ENCODE measurements around the gene GLT8D2. TPM values are rescaled to one million over a fixed set of nuclear protein-coding genes. Genes with fewer than 3 reads are reported as not detected.

Gene GLT8D2
- total RNA-seq, 2 experiments from 2014 or later, result not detected

GRCh38 chr12:103994235-103994634 lies 55.8 kb downstream of the GLT8D2 start:
- H3K4me3 Mint-ChIP-seq, result no peak overlapping the region
- no peaks in the 10 kb centered on the region for H3K4me1 Mint-ChIP-seq (ENCODE audit: low read depth)
- intact Hi-C loops (cut with micrococcal nuclease), result no loop called here
- ChIA-PET POLR2A (no interaction called here), CTCF (no interaction called here)
- H3K27ac Mint-ChIP-seq, result no peak overlapping the region
- no peak for DNase-seq
- H3K27me3 Mint-ChIP-seq, result peaks cover 4% of the 10 kb centered on the region
- no peaks in the 10 kb centered on the region for H3K36me3 Mint-ChIP-seq
- H3K9me3 Mint-ChIP-seq, result no peaks in the 10 kb centered on the region

GRCh38 chr12:103986829-103987228 lies 63.2 kb downstream of the GLT8D2 start:
- POLR2A ChIA-PET, result no interaction called here
- H3K9me3 Mint-ChIP-seq, result no peaks in the 10 kb centered on the region
- H3K36me3 Mint-ChIP-seq, result peaks cover 23% of the 10 kb centered on the region
- no peak overlapping the region for H3K27ac Mint-ChIP-seq
- intact Hi-C loops (cut with micrococcal nuclease), result no loop called here
- CTCF ChIA-PET, result no interaction called here
- no peak for DNase-seq
- no peak overlapping the region for H3K4me3 Mint-ChIP-seq
- no peaks in the 10 kb centered on the region for H3K4me1 Mint-ChIP-seq (ENCODE audit: low read depth)
- no peaks in the 10 kb centered on the region for H3K27me3 Mint-ChIP-seq

GRCh38 chr12:103978384-103978982 lies 71.5 kb downstream of the GLT8D2 start:
- intact Hi-C loops (cut with micrococcal nuclease), result no loop called here
- Mint-ChIP-seq H3K27ac (no peak overlapping the region), H3K36me3 (peaks cover 46% of the 10 kb centered on the region), H3K4me3 (no peak overlapping the region), H3K9me3 (no peaks in the 10 kb centered on the region), H3K27me3 (no peaks in the 10 kb centered on the region), H3K4me1 (ENCODE audit: low read depth) (peaks cover 6% of the 10 kb centered on the region)
- ChIA-PET POLR2A (no interaction called here), CTCF (interaction anchor here (0.6 kb wide), 1 partner anchor 906 kb away, joined by 4 read pairs; no protein-coding TSS in a partner anchor)
- DNase-seq, result no peak

- Mint-ChIP-seq H3K4me3 (no peak overlapping the region), H3K4me1 (ENCODE audit: low read depth) (peaks cover 21% of the 10 kb centered on the region), H3K9me3 (no peaks in the 10 kb centered on the region), H3K27ac (no peak overlapping the region), H3K36me3 (peaks cover 41% of the 10 kb centered on the region), H3K27me3 (no peaks in the 10 kb centered on the region)
- intact Hi-C loops (cut with micrococcal nuclease), result no loop called here
- ChIA-PET POLR2A (no interaction called here), CTCF (no interaction called here)
- DNase-seq, result no peak
Observed at GRCh38 chr12:103975368-103975767, 74.6 kb downstream of the GLT8D2 start.

DNA sequence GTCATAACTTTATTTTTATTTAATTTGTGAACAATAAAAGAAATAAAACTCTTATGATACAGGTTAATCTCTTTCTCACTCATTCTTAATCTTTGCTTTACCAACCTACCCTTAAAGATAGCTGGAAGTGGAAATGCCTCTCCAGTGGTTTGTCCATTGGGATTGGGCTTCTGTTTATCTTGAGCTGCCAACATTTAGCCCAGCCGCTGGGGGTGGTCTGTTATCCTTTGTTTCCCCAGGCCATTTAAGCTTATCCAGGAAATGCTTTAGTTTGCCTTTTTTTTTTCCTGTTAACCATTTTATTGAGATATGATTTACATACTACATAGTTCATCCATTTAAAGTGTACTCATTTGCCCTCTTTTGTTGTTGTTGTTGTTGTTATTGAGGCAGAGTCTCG lies 76.1 kb downstream of the GLT8D2 start:
- no peaks in the 10 kb centered on the region for H3K9me3 Mint-ChIP-seq
- DNase-seq, result no peak
- H3K4me3 Mint-ChIP-seq, result no peak overlapping the region
- H3K4me1 Mint-ChIP-seq (ENCODE audit: low read depth), result peaks cover 31% of the 10 kb centered on the region
- H3K27me3 Mint-ChIP-seq, result no peaks in the 10 kb centered on the region
- peaks cover 32% of the 10 kb centered on the region for H3K36me3 Mint-ChIP-seq
- intact Hi-C loops (cut with micrococcal nuclease), result no loop called here
- ChIA-PET CTCF (interaction anchor here (0.7 kb wide), 1 partner anchor 96 kb away, joined by 3 read pairs; no protein-coding TSS in a partner anchor), POLR2A (interaction anchor here (0.6 to 1.0 kb wide), 2 partner anchors 20 to 39 kb away, joined by 4 to 5 read pairs; no protein-coding TSS in a partner anchor)
- no peak overlapping the region for H3K27ac Mint-ChIP-seq

DNA sequence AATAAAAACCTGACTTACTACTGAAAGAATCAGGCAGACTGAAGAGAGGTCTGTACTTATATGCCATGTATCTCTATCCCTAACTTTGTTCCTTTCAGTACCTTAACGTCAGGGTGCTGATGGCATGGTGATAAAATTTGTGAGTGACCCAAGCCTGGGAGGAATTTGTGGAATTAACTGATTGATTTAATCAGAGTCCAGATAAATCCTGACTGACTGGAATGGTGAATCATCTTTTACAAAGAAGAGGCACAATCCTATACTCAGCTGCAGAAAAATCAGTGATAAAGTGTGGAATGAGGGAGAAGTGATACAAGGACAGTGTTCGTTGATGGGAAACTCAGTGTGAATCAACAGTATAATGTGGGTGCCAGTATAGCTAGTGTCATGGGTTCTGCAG lies 80.6 kb downstream of the GLT8D2 start:
- ChIA-PET POLR2A (no interaction called here), CTCF (interaction anchor here (1.1 kb wide), 1 partner anchor 92 kb away, joined by 4 read pairs; no protein-coding TSS in a partner anchor)
- no peak for DNase-seq
- H3K27me3 Mint-ChIP-seq, result no peaks in the 10 kb centered on the region
- peaks cover 28% of the 10 kb centered on the region for H3K36me3 Mint-ChIP-seq
- no peak overlapping the region for H3K4me3 Mint-ChIP-seq
- H3K27ac Mint-ChIP-seq, result no peak overlapping the region
- H3K9me3 Mint-ChIP-seq, result no peaks in the 10 kb centered on the region
- peaks cover 60% of the 10 kb centered on the region for H3K4me1 Mint-ChIP-seq (ENCODE audit: low read depth)
- intact Hi-C loops (cut with micrococcal nuclease), result loop anchor here (5.0 kb wide), 4 partner anchors 138 to 1138 kb away; partner anchors contain the start of genes NFYB and WASHC4

GRCh38 chr12:103966736-103967135 lies 83.3 kb downstream of the GLT8D2 start:
- no peak for DNase-seq
- peak overlapping the region; percentile 96 for H3K27ac Mint-ChIP-seq
- peaks cover 59% of the 10 kb centered on the region for H3K4me1 Mint-ChIP-seq (ENCODE audit: low read depth)
- H3K36me3 Mint-ChIP-seq, result peaks cover 23% of the 10 kb centered on the region
- H3K9me3 Mint-ChIP-seq, result no peaks in the 10 kb centered on the region
- peak overlapping the region; percentile 96 for H3K4me3 Mint-ChIP-seq
- POLR2A ChIA-PET, result interaction anchor here (0.8 to 3.3 kb wide), 9 partner anchors 10 to 171 kb away, joined by 4 to 72 read pairs (median 11); partner anchors contain the start of genes HCFC2, HSP90B1 and NFYB
- no peaks in the 10 kb centered on the region for H3K27me3 Mint-ChIP-seq
- CTCF ChIA-PET, result interaction anchor here (0.7 to 3.2 kb wide), 4 partner anchors 13 to 142 kb away, joined by 3 to 15 read pairs (median 4); partner anchors contain the start of gene HSP90B1
- intact Hi-C loops (cut with micrococcal nuclease), result loop anchor here (5.0 kb wide), 4 partner anchors 141 to 1141 kb away; partner anchors contain the start of genes NFYB and WASHC4

- Mint-ChIP-seq H3K4me1 (ENCODE audit: low read depth) (peaks cover 53% of the 10 kb centered on the region), H3K27me3 (no peaks in the 10 kb centered on the region), H3K9me3 (no peaks in the 10 kb centered on the region), H3K4me3 (peak within 1 kb of the TSS; percentile 96), H3K27ac (peak within 1 kb of the TSS; percentile 96), H3K36me3 (peaks cover 20% of the 10 kb centered on the region)
- intact Hi-C loops (cut with micrococcal nuclease), result loop anchor here (1.0 to 5.0 kb wide), 9 partner anchors 9 to 1141 kb away; partner anchors contain the start of genes HCFC2, HSP90B1, NFYB and NT5DC3
- DNase-seq, result peak; percentile 99
- ChIA-PET CTCF (interaction anchor here (0.6 to 3.2 kb wide), 11 partner anchors 9 to 360 kb away, joined by 3 to 15 read pairs (median 4); partner anchors contain the start of genes HSP90B1 and NFYB), POLR2A (interaction anchor here (0.8 to 3.3 kb wide), 13 partner anchors 9 to 321 kb away, joined by 3 to 72 read pairs (median 8); partner anchors contain the start of genes HCFC2, HSP90B1 and NFYB)
Observed at GRCh38 chr12:103965590-103966504, 84.1 kb downstream of the GLT8D2 start, which contains the start of gene TDG. TSS of gene TDG (plus strand) at chr12:103965872. CDS start at chr12:103966038, 166 bp downstream.

DNA sequence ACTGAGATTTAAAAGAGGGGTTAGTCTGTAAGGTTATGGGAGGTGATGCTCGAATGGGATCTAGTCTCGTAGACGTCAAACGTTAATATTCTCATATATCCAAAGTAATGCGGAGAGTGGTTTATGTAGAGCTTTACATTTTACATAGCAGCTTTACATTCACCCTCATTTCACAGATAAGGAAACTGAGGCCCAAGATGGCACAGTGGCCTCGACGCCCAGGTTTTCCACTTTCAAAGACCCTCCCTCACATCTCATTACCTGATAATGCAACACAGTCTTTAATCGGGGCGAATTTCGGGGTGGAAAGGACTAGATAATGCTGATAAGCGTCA lies 84.8 kb downstream of the GLT8D2 start:
- Mint-ChIP-seq H3K4me3 (peak overlapping the region; percentile 96), H3K27ac (peak overlapping the region; percentile 96), H3K36me3 (peaks cover 20% of the 10 kb centered on the region), H3K4me1 (ENCODE audit: low read depth) (peaks cover 51% of the 10 kb centered on the region), H3K9me3 (no peaks in the 10 kb centered on the region), H3K27me3 (no peaks in the 10 kb centered on the region)
- DNase-seq, result no peak
- POLR2A ChIA-PET, result interaction anchor here (1.2 to 3.3 kb wide), 10 partner anchors 9 to 321 kb away, joined by 3 to 72 read pairs (median 10); partner anchors contain the start of genes HCFC2, HSP90B1 and NFYB
- CTCF ChIA-PET, result interaction anchor here (0.6 to 3.2 kb wide), 8 partner anchors 9 to 361 kb away, joined by 3 to 15 read pairs (median 4); partner anchors contain the start of gene NFYB
- intact Hi-C loops (cut with micrococcal nuclease), result loop anchor here (1.0 to 5.0 kb wide), 9 partner anchors 8 to 1142 kb away; partner anchors contain the start of genes HCFC2, HSP90B1, NFYB and NT5DC3

GRCh38 chr12:103964805-103965204 lies 85.2 kb downstream of the GLT8D2 start:
- Mint-ChIP-seq H3K4me1 (ENCODE audit: low read depth) (peaks cover 50% of the 10 kb centered on the region), H3K27me3 (no peaks in the 10 kb centered on the region), H3K36me3 (peaks cover 20% of the 10 kb centered on the region), H3K27ac (peak overlapping the region; percentile 96), H3K9me3 (no peaks in the 10 kb centered on the region), H3K4me3 (peak overlapping the region; percentile 96)
- CTCF ChIA-PET, result interaction anchor here (1.1 to 3.2 kb wide), 6 partner anchors 8 to 324 kb away, joined by 3 to 15 read pairs (median 4); partner anchors contain the start of gene NFYB
- intact Hi-C loops (cut with micrococcal nuclease), result loop anchor here (1.0 to 5.0 kb wide), 9 partner anchors 8 to 1142 kb away; partner anchors contain the start of genes HCFC2, HSP90B1, NFYB and NT5DC3
- POLR2A ChIA-PET, result interaction anchor here (1.3 to 3.3 kb wide), 8 partner anchors 8 to 322 kb away, joined by 3 to 72 read pairs (median 11); partner anchors contain the start of genes HCFC2, HSP90B1 and NFYB
- DNase-seq, result no peak

GRCh38 chr12:103962493-103962892 lies 87.5 kb downstream of the GLT8D2 start:
- H3K27me3 Mint-ChIP-seq, result no peaks in the 10 kb centered on the region
- CTCF ChIA-PET, result interaction anchor here (0.6 to 1.6 kb wide), 3 partner anchors 11 to 146 kb away, joined by 3 to 4 read pairs (median 4); no protein-coding TSS in a partner anchor
- H3K27ac Mint-ChIP-seq, result no peak overlapping the region
- no peak overlapping the region for H3K4me3 Mint-ChIP-seq
- intact Hi-C loops (cut with micrococcal nuclease), result no loop called here
- H3K4me1 Mint-ChIP-seq (ENCODE audit: low read depth), result peaks cover 29% of the 10 kb centered on the region
- no peaks in the 10 kb centered on the region for H3K9me3 Mint-ChIP-seq
- DNase-seq, result no peak
- POLR2A ChIA-PET, result interaction anchor here (1.0 kb wide), 2 partner anchors 23 to 33 kb away, joined by 3 to 4 read pairs; partner anchors contain the start of gene HSP90B1
- H3K36me3 Mint-ChIP-seq, result peaks cover 12% of the 10 kb centered on the region
